Raji (cell line): ENCODE measurements around the gene AHNAK2.

Experiments
- POLR2A ChIP-seq: IDR thresholded peaks from 2 replicates; pipeline ENCODE4 v1.6.1; 2011; ENCODE audit warnings: low read depth, low read length, control low read depth; ENCODE audit not compliant: insufficient read depth

AHNAK2 gene

DNA sequence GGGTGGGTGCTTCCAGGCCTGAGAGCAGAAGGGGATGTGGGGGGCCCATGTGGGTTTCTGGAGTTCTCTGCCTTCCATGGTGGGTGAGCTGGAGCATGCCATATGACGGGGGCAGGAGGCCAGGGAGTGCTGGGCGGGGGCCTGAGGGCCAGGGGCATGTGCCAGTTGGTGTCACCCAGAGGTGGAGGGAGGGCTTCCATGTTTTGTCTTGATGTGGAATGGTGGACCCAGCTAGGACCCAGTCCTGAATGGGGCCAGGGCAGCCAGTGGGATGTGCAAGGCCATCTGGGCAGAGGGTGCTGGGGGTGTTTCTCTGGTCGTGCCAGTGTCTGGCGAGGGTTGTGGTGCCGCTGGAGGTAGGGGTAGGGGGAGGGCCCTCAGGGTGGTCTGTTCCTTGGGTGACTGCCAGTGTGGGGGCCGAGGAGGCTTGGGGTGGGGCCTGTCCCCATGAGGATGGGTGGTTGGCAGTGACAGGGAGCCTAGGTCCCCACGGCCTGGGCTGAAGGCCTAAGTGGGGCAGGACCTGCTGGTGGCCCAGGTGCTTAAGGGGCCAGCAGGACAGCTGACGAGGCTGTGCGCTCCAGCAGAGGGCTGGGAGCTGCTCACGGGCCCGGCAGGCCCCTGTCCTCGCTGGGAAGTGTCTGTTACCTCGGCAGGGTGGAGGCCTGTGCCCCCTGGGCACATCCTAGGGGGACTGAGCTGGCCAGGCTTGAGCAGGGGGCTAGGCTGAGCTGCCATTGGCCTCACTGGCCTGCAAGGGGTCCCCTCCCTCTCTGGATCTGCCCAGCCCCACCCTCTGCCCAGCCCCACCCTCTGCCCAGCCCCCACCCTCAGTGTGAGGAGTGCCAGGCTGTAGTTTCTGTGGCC, 86.3 kb downstream of the AHNAK2 start:
- TF ChIP-seq POLR2A = no peak

GRCh38 chr14:104891121-104891551, 87.0 kb downstream of the AHNAK2 start:
- TF ChIP-seq POLR2A = no peak

GRCh38 chr14:104889375-104889757, 88.8 kb downstream of the AHNAK2 start:
- no peak for TF ChIP-seq POLR2A

DNA sequence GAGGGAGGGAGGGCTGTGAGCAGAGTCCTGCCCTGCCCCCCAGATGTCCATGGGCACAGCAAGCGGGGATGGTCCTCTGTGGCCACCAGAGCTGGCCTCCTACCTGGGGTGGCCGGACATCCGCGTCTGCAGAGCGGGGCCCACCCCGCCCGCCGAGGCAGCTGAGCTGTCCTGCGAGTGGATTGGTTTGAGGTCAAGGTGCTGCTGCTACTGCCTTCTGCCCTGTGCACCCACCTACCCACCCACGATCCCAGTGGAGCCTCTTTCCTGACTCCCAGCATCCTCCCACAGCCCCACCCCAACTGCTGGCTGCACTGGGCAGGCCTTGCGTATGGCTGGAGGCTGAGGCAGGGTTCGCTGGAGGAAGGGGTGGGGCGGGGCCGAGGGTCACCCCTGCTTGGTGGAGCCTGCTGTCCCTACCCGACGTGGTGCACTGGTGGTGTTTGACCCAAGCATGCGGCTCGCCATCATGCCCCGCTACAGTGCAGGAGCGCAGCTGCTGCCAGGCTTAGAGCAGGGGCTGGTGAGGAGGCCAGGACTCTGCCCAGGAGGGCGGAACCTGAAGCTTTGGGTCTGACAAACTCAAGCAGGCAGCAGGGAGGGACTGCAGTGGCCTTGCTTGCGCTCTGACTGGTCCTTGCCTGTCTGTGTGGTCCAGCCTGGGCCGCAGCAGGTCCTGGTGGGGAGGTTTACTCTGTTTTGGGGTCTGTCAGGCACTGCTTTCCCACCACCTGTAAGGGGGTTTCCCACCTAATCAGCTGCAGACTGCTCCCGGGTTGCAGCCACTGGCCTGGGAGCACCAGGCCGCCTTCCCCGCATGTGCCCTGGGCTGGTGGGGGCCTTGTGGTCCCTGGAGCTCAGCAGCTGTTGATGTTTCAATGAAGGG, 89.4 kb downstream of the AHNAK2 start:
- TF ChIP-seq POLR2A = no peak

- TF ChIP-seq POLR2A = no peak
These were observed 90.3 kb downstream of the AHNAK2 start for GRCh38 chr14:104887623-104888488.
